ENCODE data around the gene NDE1.
"Not testable (repeated sequence)": the region's sequence is repeated elsewhere in the genome, so short reads cannot be mapped to it uniquely, and the experiment has no call there.

The NDE1 gene

GRCh38 chr16:15621456-15621855 is 28.6 kb upstream of the NDE1 start:
- DNase-seq: no peak

DNA sequence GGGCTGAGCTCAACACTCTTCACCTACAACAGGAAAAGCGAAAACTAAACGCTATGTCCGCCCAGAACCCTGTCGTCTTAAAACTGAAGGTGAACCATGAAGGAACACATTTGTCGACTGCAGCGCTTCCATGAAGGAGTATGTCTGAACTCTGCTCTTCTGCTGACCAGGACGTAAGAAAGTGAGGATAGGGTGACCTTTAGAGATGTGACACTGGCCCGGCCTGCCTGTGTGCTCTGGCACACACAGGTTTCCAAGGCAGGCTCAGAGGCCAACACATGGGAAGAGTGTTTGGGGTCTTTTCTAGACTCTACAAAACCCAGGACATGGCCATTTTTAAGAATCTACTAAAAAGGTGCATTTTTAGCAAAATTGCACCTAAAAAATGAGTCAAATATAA is 28.2 kb upstream of the NDE1 start:
- no peak for DNase-seq

- no peak for DNase-seq
Measured at GRCh38 chr16:15631730-15632409, 18.2 kb upstream of the NDE1 start.

DNA sequence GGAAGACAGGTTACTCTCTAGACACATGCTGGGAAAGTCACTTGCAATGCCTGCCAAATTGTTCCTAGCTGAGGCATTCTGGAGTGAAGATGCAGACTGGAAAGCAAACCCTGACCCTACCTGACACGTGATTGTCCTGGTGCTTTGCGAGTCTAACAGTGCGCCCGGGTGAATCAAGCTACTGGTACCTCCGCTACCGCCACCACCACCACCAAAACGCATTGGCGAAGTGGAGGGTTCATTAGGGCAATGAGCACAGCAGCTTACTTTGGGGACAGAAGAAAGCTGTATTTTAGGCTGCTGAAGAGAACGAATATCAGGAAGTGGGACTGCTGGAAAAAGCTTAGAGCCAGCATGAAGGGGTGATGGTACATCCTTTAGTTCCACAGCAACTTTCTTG is 14.1 kb upstream of the NDE1 start:
- no peak for DNase-seq

DNA sequence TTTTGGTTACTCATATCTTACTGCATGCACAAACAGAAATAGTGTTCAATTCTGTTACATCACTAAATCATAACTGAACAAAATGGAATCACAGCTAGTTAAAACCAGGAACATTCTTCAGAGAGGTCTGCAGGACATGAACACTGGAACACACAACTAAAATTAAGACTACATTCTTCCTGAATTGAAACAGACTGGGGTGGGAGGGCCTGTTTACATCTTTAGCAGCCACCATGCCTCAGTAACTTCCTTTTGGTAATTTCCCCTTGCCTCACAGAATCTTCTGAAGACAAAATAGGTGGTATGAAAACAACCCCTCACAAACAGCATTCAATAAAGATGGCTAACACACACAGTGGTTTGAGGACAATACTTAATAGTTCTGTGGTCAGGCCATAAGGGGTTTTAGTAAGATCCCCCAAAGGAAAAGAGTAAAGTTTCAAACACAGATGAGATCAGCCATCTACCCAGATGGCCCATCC is 13.6 kb upstream of the NDE1 start:
- DNase-seq: peak; percentile 64

- DNase-seq: peak; percentile 22
Measured at GRCh38 chr16:15639061-15639568, 10.9 kb upstream of the NDE1 start.

DNA sequence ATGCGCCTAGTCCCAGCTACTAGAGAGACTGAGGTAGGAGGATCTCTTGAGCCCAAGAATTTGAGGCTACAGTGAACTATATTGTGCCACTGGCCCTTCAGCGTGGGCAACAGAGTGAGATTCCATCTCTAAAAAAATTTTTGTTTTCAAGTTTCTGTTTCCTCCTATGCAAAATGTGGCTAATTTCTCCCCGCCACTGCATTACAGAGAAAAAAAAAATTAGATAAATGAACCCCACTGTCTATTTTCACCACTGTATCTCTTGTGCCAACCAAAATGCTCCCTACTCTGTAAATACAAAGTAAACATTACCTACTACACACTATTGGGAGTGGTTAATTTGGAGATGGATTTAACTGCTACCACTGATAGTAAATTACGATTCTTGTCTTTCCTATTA is 9.1 kb upstream of the NDE1 start:
- no peak for DNase-seq

DNA sequence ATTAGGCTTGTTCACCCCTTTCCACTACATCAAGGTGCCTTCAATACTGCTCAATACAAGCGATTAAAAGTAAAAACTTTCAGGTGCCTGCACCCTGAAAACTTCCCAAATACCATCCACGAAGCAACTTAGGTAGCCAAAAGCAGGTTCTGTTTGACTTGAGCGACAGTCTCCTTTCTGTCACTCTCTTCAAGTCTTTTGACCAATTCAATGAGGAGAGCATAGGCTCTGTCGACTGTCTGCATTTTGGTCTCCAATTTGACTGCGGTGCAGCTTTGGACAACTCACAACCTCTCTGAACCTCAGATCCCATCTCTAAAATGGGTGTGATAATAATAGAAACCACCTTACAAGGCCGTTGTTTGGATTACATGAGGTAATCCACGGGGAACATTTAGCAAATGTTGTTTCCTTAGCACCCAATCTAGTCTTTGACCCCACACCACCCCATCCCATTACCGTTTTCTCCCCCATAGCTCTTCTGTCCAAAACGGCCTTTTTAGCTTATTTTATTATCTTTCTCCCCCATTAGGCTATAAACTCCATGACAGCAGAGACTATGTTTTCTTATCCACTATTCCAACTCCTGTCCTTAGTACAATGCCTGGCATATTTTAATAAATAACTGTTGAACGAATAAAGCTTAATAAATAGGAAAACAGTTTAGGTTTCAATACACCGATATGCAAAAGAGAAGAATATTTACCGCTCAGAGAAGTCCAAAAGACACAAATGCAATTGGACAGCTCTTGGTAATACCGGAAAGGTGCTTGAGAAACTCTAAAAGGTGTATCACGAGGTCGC is 8.1 kb upstream of the NDE1 start:
- no peak for DNase-seq

DNA sequence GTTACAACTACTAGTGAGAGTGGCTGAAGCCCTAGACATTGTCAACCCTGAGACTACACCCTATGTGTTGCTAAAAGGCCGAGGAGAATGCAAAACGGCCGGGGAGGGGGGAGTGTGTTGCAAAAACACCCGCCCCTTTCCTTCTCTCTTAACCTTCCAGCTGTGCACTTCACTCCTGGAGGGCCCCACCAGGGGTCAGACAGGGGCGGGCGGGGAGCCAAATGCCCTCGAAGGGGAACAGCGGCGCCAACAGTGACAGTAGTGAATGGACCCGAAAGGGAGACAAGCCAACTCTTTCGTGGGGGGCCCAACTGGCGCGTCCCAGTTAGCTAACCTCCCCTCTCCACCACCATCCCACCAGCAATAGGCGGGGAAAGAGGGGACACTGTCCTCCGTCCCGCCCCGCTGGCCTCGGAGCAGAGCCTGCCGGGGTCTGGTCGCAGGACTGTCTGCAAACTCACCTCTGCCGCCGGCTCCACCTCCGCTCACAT is 7.4 kb upstream of the NDE1 start:
- peak; percentile 85 for DNase-seq

GRCh38 chr16:15643048-15643945 is 6.7 kb upstream of the NDE1 start, which contains the start of gene MARF1:
MARF1 (minus strand) TSS chr16:15643154; CDS start chr16:15639233, 3,921 bp downstream.
- peak; percentile 100 for DNase-seq

- no peak for DNase-seq
Measured at GRCh38 chr16:15643946-15644250, 6.1 kb upstream of the NDE1 start.

DNA sequence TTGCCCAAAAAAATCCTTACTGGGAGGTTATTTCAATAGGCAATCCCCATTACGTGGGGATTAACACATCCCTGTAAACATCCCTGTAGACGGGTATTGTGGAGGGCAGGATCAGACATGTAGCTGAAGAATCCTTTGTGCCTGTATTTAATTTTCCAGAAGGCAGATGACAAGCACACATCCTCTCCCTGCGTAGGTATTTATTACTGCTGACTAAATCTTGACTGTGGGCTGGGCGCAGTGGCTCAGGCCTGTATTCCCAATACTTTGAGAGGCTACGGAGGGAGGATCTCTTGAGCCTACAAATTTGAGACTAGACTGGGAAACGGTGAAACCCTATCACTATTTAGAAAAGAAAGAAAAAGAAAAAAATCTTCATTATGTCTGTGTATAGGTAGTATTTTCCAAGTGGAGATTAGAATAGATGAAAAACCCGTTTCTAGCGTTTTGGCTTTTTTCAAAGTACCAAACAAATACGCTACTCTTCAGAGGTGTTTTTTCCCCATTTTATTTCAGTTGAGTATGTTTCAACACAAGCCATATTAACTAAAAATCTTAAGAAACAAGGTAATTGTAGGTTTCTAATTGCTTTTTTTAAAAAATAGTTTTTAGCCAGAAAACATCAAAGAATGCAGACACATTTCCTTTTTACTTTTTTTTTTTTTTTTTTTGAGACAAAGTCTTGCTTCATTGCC is 5.6 kb upstream of the NDE1 start:
- no peak for DNase-seq

DNA sequence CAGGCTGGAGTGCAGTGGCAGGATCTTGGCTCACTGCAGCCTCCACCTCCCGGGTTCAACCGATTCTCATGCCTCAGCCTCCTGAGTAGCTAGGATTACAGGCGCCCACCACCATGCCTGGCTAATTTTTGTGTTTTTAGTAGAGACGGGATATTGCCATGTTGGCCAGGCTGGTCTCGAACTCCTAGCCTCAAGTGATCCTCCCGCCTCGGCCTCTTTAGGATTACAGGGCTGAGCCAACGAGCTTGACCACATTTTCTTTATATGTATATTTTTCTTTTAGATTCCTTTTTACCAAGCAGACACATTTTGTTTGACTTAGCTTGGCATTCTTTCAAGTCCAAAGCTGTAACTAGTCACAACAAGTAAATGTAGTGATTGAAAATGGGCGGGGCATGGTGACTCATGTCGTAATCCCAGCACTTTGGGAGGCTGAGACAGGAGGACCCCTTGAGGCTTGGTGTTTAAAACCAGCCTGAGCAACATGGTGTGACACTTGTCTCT is 5.0 kb upstream of the NDE1 start:
- not testable (repeated sequence) for DNase-seq

DNA sequence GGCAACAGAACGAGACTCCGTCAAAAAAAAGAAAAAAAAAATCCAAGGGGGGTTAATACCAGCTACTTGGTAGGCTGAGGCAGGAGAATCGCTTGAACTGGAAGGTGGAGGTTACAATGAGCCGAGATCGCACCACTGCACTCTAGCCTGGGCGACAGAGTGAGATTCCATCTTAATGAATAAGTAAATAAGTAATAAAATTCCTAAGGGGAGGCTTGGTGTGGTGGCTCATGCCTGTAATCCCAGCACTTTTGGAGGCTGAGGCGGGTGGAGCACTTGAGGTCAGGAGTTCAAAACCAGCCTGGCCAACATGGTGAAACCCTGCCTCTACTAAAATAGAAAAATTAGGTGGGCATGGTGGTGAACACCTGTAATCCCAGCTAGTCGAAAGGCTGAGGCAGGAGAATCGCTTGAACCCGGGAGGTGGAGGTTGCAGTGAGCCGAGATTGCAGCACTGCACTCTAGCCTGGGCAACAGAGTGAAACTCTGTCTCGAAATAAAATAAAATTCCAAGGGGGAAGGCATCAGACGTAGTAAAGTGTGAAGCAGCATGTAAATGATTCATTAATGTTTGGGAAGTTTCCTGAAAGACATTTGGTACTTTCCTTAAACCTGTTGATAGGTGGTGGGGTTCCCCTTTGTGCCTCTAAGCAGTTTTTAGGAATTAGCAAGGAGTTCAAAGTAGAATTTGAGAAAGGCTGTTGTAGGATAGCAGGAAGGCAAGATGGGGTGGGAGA is 3.3 kb upstream of the NDE1 start:
- DNase-seq: not testable (repeated sequence)

DNA sequence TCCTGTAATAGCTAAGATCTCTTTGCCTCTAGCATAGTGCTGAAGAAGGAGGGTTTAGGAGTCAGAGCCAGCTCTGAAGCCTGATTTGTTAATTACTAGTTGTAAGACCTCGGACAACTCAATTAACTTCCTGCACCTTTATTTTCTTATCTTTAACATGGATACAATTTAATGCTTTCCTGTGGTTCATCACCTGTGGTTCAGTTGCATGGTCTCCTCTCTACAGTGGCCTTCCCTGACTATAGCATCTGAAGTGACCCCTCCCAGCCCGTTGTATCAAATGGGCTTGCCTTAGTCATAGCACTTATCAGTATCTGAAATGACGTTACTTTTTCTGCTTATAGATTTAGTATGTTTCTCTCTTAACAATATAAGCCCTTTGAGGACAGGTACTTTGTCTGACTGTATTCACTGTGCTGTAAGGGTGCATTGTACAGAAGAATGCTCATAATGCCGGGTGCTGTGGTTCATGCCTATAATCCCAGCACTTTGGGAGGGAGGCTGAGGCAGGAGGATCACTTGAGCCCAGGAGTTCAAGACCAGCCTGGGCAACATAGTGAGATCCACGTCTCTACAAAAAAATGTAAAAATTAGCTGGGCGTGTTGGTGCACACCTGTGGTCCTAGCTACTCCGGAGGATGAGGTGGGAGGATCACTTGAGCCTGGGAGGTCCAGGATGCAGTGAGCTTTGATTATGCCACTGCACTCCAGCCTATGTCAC is 2.6 kb upstream of the NDE1 start:
- no peak for DNase-seq

DNA sequence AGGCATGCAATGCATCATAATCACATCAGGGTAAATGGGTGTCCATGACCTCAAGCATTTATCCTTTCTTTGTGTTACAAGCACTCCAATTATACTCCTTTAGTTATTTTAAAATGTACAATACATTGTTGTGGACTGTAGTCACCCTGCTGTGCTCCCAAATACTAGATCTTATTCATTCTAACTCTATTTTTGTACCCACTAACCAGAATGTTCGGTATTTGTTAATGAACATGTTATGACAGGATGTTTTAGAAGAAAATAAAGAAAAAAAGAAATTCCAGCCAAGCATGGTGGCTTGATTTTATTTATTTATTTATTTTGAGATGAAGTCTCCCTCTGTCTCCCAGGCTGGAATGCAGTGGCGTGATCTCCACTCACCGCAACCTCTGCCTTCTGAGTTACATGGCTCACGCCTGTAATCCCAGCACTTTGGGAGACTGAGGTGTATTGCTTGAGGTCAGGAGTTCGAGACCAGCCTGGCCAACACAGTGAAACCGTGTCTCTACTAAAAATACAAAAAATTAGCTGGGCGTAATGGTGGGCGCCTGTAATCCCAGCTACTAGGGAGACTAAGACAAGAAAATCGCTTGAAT is 1.8 kb upstream of the NDE1 start:
- DNase-seq: no peak

DNA sequence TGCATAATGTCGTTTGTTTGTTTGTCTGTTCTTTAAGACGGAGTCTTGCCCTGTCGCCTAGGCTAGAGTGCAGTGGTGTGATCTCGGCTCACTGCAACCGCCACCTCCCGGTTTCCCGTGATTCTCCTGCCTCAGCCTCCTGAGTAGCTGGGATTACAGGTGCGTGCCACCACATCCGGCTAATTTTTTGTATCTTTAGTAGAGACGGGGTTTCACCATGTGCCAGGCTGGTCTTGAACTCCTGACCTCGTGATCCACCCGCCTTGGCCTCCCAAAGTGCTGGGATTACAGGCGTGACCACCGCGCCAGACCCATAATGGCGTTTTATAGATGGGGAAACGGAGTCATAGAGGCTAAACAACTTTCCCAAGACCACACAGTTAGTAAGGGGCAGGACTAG is 734 bp upstream of the NDE1 start:
- not testable (repeated sequence) for DNase-seq

GRCh38 chr16:15649727-15650018 is 372 bp upstream of the NDE1 start:
- no peak for DNase-seq

DNA sequence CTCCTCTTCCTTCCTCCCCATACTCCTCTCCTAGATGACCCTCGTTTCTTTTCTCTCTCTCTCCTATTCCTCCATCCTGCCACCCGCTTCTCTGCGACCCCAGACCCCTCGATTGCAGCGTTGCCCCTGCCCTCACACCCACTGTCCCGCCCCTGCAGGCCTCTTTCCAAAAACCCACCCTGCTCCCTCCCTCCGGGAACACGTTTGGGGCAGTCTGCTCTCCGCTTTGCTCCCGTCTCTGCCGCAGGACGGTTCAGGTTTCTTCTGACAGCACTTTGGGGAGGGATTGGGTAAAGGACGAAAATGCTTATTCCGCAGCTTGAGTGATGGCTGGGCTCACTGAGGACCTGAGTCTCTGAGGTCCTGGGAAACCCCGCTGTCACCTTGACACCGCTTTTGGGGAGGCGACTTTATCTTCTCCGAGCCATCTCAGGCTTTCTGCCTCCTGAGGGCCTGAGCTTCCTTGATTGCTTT is 690 bp downstream of the NDE1 start:
- DNase-seq: peak; percentile 67

DNA sequence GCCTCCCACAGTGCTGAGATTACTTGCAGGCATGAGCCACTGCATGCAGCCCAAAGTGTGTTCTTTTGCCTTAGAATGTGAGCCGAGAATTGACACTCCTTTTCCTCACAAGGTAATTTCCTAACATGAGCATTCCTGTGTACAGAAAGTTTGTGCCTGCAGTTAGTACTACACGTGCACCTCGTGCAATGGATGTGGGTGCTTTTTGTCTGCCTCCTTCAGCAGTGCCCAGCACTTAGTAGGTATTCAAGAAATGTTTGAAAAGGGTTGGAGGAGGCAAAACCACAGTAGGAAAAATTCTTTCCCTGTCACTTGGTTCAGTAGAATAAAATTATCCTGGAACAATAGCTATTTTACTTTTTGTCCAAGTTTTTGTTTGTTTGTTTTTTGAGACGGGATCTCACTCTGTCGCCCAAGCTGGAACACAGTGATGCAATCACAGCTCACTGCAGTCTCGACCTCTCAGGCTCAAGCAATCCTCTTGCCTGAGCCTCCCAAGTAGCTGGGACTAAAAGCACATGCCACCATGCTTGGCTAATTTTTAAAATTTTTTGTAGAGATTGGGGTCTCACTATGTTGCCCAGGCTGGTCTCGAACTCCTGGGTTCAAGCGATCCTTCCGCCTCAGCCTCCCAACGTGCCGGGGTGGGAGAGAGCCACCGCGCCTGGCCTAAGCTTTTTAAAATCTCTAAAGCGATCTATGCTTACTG is 2.4 kb downstream of the NDE1 start:
- no peak for DNase-seq

All from CD4-positive, alpha-beta T cell treated with Interleukin-12 subunit alpha and Interleukin-12 subunit beta, for 1 hour (primary cell).